Mesothelial cell of epicardium (in vitro differentiated cells): ENCODE data around the gene RAB8B. TPM values are rescaled to one million over a fixed set of nuclear protein-coding genes. Genes with fewer than 3 reads are reported as not detected.

ENCODE experiments used
- DNase-seq, 2 experiments: peaks; one replicate each; pipeline ENCODE4 v3.0.0; 2021; ENCODE audit warnings: low spot score in 2 of 2; ENCODE audit not compliant: unreplicated experiment in 2 of 2
- H3K27ac Mint-ChIP-seq: 2 replicates; pipeline ENCODE4 v1.8.0; 2021; ENCODE audit warnings: mixed read lengths
- H3K27me3 Mint-ChIP-seq: 2 replicates; pipeline ENCODE4 v1.8.0; 2021; ENCODE audit warnings: low read depth, mixed read lengths
- H3K36me3 Mint-ChIP-seq: 2 replicates; pipeline ENCODE4 v1.8.0; 2021; ENCODE audit warnings: mixed read lengths
- H3K4me1 Mint-ChIP-seq: 2 replicates; pipeline ENCODE4 v1.8.0; 2021; ENCODE audit warnings: mixed read lengths
- H3K4me3 Mint-ChIP-seq: 2 replicates; pipeline ENCODE4 v1.8.0; 2021; ENCODE audit warnings: mild to moderate bottlenecking, moderate library complexity, mixed read lengths
- H3K9me3 Mint-ChIP-seq: 2 replicates; pipeline ENCODE4 v1.8.0; 2021; ENCODE audit warnings: mixed read lengths
- total RNA-seq: library from RNA; stranded (reverse); gene quantifications from 3 replicates; pipeline ENCODE4 v1.2.1, GENCODE V29; 2021
- TF ChIP-seq, protein P1 (sequence below): fragments of 200-600 bp; sonication (generic); IDR thresholded peaks from one replicate; pipeline ENCODE4 v1.5.0; 2021; ENCODE audit warnings: antibody characterized with exemption; ENCODE audit not compliant: unreplicated experiment

RAB8B gene
- total RNA-seq, 1 donor from 2014 or later = 20.2 TPM

DNA sequence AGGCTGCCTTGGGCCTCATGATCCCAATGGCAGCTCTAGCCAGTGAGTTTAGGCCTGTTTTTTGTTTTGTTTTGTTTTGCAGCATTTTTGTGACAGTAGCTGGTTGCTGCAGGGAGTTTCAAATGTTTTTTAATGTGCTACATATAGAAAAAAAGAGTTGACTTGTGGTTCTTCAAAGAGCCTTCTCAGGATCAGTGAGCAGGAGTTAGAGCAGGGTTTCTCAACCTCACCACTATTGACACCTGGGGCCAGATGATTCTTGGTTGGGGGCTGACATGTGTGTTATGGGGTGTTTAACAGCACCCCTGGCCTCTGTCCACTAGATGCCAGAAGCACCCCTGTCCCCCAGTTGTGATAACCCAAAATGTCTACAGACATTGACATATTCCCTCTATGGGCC is 105.9 kb downstream of the RAB8B start:
- no peak overlapping the region for H3K4me3 Mint-ChIP-seq
- H3K27me3 Mint-ChIP-seq = no peaks in the 10 kb centered on the region
- H3K9me3 Mint-ChIP-seq = no peaks in the 10 kb centered on the region
- no peak overlapping the region for H3K27ac Mint-ChIP-seq
- H3K36me3 Mint-ChIP-seq = peaks cover 31% of the 10 kb centered on the region
- DNase-seq = no peak
- TF ChIP-seq, protein P1, sequence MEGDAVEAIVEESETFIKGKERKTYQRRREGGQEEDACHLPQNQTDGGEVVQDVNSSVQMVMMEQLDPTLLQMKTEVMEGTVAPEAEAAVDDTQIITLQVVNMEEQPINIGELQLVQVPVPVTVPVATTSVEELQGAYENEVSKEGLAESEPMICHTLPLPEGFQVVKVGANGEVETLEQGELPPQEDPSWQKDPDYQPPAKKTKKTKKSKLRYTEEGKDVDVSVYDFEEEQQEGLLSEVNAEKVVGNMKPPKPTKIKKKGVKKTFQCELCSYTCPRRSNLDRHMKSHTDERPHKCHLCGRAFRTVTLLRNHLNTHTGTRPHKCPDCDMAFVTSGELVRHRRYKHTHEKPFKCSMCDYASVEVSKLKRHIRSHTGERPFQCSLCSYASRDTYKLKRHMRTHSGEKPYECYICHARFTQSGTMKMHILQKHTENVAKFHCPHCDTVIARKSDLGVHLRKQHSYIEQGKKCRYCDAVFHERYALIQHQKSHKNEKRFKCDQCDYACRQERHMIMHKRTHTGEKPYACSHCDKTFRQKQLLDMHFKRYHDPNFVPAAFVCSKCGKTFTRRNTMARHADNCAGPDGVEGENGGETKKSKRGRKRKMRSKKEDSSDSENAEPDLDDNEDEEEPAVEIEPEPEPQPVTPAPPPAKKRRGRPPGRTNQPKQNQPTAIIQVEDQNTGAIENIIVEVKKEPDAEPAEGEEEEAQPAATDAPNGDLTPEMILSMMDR = no peak
- H3K4me1 Mint-ChIP-seq = peaks cover 9% of the 10 kb centered on the region

- H3K9me3 Mint-ChIP-seq = no peaks in the 10 kb centered on the region
- no peak for DNase-seq
- no peak overlapping the region for H3K4me3 Mint-ChIP-seq
- peaks cover 5% of the 10 kb centered on the region for H3K4me1 Mint-ChIP-seq
- H3K27ac Mint-ChIP-seq = no peak overlapping the region
- peaks cover 31% of the 10 kb centered on the region for H3K36me3 Mint-ChIP-seq
- TF ChIP-seq, protein P1 = no peak
- no peaks in the 10 kb centered on the region for H3K27me3 Mint-ChIP-seq
These were observed 106.8 kb downstream of the RAB8B start for GRCh38 chr15:63296195-63296594.

GRCh38 chr15:63299943-63300575 is 110.7 kb downstream of the RAB8B start:
- Mint-ChIP-seq H3K27ac (no peak overlapping the region), H3K4me1 (no peaks in the 10 kb centered on the region)

GRCh38 chr15:63301088-63301487 is 111.7 kb downstream of the RAB8B start:
- H3K36me3 Mint-ChIP-seq = peaks cover 40% of the 10 kb centered on the region
- H3K4me1 Mint-ChIP-seq = no peaks in the 10 kb centered on the region
- no peaks in the 10 kb centered on the region for H3K27me3 Mint-ChIP-seq

More at GRCh38 chr15:63299943-63300575, 110.7 kb downstream of the RAB8B start:
- Mint-ChIP-seq H3K9me3 (no peaks in the 10 kb centered on the region), H3K36me3 (peaks cover 40% of the 10 kb centered on the region), H3K27me3 (no peaks in the 10 kb centered on the region), H3K4me3 (no peak overlapping the region)
- DNase-seq = no peak
- TF ChIP-seq, protein P1 = no peak

DNA sequence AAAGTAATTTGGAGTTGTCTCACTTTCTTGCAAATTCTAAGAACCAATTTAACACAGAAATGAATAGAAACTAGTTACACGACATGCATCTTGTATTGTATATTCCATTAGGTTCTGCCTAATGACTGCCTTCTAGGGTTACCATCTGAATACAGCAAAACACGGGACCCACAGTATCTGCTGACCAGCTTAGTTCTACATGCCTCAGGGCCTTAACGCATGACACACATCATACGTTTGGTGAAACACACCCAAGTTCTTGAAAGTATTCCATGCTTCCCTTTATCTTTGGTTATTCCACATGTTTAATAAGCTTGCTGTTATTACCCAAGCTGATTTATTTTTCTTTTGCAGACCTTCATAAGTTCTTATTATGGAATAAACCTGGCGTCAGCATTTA is 115.9 kb downstream of the RAB8B start:
- peaks cover 22% of the 10 kb centered on the region for H3K36me3 Mint-ChIP-seq
- peaks cover 19% of the 10 kb centered on the region for H3K4me1 Mint-ChIP-seq
- no peak overlapping the region for H3K27ac Mint-ChIP-seq
- TF ChIP-seq, protein P1 = no peak
- peaks cover under 1% of the 10 kb centered on the region for H3K9me3 Mint-ChIP-seq
- no peak for DNase-seq
- H3K4me3 Mint-ChIP-seq = no peak overlapping the region
- H3K27me3 Mint-ChIP-seq = no peaks in the 10 kb centered on the region

More at GRCh38 chr15:63301088-63301487, 111.7 kb downstream of the RAB8B start:
- H3K4me3 Mint-ChIP-seq = no peak overlapping the region
- TF ChIP-seq, protein P1 = no peak
- no peaks in the 10 kb centered on the region for H3K9me3 Mint-ChIP-seq
- no peak for DNase-seq
- no peak overlapping the region for H3K27ac Mint-ChIP-seq
